ENCODE results near the gene CDCA3. TPM values are rescaled to one million over a fixed set of nuclear protein-coding genes. Genes with fewer than 3 reads are reported as not detected.

Gene CDCA3
- total RNA-seq, 4 donors from 2014 or later: 4.8 to 8.9 (median 5.9) TPM

DNA sequence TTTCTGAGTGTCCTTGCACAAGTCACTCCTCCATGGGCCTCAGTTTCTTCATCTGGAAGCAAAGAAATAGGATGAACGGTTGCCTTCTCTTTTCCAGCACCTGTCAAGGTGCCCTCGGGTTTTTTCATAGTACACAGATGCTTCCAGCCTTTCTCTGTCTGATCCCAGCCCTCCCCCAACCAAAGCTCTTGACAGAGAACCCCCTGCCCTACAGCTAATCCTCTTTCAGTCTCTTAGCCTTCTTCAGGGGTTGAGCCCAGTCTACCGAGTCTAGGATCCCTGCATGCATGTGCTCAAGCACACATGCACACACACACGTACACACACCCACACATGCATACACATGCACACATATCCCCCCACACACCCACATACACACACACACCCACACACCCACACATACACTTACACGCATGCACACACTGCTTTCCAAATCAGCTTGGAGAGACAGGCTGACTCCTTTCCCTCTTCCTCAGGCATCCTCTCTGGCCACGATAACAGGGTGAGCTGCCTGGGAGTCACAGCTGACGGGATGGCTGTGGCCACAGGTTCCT lies 4.7 kb downstream of the CDCA3 start:
- WGBS: 83% methylated on average over 7 of the region's 7 CpGs
- no peak for TF ChIP-seq EP300 (IDR thresholded peaks at IDR 0.05)
- TF ChIP-seq, protein P1, sequence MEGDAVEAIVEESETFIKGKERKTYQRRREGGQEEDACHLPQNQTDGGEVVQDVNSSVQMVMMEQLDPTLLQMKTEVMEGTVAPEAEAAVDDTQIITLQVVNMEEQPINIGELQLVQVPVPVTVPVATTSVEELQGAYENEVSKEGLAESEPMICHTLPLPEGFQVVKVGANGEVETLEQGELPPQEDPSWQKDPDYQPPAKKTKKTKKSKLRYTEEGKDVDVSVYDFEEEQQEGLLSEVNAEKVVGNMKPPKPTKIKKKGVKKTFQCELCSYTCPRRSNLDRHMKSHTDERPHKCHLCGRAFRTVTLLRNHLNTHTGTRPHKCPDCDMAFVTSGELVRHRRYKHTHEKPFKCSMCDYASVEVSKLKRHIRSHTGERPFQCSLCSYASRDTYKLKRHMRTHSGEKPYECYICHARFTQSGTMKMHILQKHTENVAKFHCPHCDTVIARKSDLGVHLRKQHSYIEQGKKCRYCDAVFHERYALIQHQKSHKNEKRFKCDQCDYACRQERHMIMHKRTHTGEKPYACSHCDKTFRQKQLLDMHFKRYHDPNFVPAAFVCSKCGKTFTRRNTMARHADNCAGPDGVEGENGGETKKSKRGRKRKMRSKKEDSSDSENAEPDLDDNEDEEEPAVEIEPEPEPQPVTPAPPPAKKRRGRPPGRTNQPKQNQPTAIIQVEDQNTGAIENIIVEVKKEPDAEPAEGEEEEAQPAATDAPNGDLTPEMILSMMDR (IDR thresholded peaks at IDR 0.05): no peak
- TF ChIP-seq POLR2AphosphoS5 (IDR thresholded peaks at IDR 0.05): no peak
- TF ChIP-seq POLR2A (IDR thresholded peaks at IDR 0.05): no peak

DNA sequence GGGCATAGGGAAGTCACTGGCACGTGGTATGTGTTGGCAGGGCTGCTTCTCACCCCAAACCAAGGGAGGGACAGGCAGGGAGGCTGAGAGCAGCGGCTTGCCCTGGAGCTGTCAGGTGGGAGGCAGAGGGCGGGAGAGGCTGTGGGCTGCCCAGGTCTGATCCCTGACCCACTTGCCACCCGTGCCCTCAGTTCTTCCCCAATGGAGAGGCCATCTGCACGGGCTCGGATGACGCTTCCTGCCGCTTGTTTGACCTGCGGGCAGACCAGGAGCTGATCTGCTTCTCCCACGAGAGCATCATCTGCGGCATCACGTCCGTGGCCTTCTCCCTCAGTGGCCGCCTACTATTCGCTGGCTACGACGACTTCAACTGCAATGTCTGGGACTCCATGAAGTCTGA lies 5.7 kb downstream of the CDCA3 start:
- H3K9me3 ChIP-seq: no peaks in the 10 kb centered on the region
- H3K27me3 ChIP-seq: no peaks in the 10 kb centered on the region
- no peak overlapping the region for H3K4me3 ChIP-seq
- no peak overlapping the region for H3K27ac ChIP-seq
- H3K4me1 ChIP-seq: peaks cover under 1% of the 10 kb centered on the region
- H3K36me3 ChIP-seq: peaks cover 48% of the 10 kb centered on the region
- no peak for DNase-seq (ENCODE audit: low spot score in 2 of 2)
- 91% methylated on average over 15 of the region's 17 CpGs for WGBS
- no peak for TF ChIP-seq EP300 (IDR thresholded peaks at IDR 0.05)

More for the DNA sequence above, 4.7 kb downstream of the CDCA3 start:
- H3K27ac ChIP-seq: no peak overlapping the region
- H3K27me3 ChIP-seq: no peaks in the 10 kb centered on the region
- no peak overlapping the region for H3K4me3 ChIP-seq
- H3K36me3 ChIP-seq: peaks cover 48% of the 10 kb centered on the region
- DNase-seq (ENCODE audit: low spot score in 2 of 2): no peak
- H3K9me3 ChIP-seq: no peaks in the 10 kb centered on the region
- peaks cover 7% of the 10 kb centered on the region for H3K4me1 ChIP-seq

DNA sequence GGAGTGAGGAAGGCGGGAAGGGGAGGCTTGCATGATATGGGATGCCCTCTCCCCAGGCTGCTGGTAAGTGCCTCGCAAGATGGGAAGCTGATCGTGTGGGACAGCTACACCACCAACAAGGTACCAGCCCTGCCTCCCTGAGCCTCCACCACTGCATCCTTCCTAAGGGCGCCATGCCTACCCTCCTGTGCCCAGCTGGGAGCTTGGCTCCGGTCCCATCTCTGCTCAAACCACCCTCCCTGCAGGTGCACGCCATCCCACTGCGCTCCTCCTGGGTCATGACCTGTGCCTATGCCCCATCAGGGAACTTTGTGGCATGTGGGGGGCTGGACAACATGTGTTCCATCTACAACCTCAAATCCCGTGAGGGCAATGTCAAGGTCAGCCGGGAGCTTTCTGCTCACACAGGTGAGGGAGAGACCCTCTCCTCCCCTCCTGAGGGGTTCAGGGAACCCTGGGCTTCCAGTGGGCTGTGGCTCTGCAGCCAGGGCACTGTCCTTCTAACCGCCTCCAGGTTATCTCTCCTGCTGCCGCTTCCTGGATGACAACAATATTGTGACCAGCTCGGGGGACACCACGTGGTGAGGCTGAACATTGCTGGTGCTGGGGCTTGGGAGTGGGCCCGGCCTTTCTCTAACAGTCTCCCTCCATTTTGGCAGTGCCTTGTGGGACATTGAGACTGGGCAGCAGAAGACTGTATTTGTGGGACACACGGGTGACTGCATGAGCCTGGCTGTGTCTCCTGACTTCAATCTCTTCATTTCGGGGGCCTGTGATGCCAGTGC lies 7.8 kb downstream of the CDCA3 start:
- 64% methylated on average over 15 of the region's 16 CpGs for WGBS
- H3K27me3 ChIP-seq: no peaks in the 10 kb centered on the region
- H3K4me1 ChIP-seq: no peaks in the 10 kb centered on the region
- H3K27ac ChIP-seq: no peak overlapping the region
- no peak overlapping the region for H3K4me3 ChIP-seq
- H3K36me3 ChIP-seq: peaks cover 62% of the 10 kb centered on the region
- DNase-seq (ENCODE audit: low spot score in 2 of 2): no peak
- H3K9me3 ChIP-seq: no peaks in the 10 kb centered on the region
- TF ChIP-seq EP300 (IDR thresholded peaks at IDR 0.05): no peak
- TF ChIP-seq, protein P1 (IDR thresholded peaks at IDR 0.05): no peak
- no peak for TF ChIP-seq POLR2A (IDR thresholded peaks at IDR 0.05)
- TF ChIP-seq POLR2AphosphoS5 (IDR thresholded peaks at IDR 0.05): no peak

DNA sequence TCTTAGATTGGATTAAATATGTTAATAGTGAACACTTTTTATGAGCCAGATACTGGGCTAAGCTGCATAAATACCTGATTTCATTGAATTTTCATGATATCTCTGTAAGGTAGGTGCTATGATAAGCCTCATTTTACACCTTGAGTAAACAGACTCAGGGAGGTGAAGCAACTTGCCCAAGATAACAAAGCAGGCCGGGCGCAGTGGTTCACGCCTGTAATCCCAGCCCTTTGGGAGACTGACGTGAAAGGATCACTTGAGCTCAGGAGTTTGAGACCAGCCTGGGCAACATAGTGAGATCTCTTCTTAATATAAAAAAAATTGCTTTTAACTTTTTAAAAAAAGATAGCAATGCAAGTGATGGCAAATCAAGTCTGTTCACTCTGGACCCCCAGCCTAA lies 9.0 kb downstream of the CDCA3 start:
- no peaks in the 10 kb centered on the region for H3K9me3 ChIP-seq
- WGBS: 95% methylated on average over 4 of the region's 4 CpGs
- TF ChIP-seq POLR2AphosphoS5 (IDR thresholded peaks at IDR 0.05): no peak
- TF ChIP-seq, protein P1 (IDR thresholded peaks at IDR 0.05): no peak
- TF ChIP-seq EP300 (IDR thresholded peaks at IDR 0.05): no peak
- TF ChIP-seq POLR2A (IDR thresholded peaks at IDR 0.05): no peak

DNA sequence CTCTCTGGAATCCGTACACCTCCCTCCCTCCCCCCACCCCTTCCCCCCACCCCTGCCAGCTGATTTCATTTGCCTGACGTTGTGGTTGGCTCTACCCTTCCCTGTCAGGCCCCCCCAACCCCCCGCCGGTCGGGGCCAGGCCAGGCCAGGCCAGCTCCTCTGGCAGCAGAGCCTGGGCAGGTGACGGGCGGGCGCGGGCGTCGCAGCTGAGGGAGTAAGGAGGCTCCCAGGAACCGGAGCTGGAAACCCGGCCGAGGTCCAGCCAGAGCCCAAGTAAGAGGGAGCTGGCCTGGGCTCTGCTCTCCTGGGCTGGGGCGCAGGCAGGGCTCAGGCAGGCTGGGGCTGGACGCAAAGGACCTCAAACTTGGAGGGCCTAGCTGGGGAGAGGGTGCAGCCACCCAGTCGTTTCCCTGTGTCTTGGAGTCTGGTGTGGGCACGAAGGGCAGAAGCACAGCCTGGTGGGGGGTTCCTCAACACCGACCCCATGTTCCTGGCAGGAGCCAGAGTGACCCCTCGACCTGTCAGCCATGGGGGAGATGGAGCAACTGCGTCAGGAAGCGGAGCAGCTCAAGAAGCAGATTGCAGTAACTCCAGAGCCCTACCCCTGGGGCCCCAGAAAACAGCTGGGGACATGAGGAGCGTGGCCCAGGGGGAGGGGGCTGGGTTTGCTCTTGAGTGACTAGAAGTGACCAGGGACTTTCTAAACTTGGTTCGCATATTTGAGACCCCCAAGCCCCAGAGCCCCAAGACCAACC lies 10.1 kb downstream of the CDCA3 start, which contains the start of gene GNB3:
Gene GNB3, plus strand, starts transcription at position 165 of the 755 bp plus-strand sequence. Its CDS starts 363 bp downstream, at position 528.
- Histone ChIP-seq H3K36me3 (peaks cover 53% of the 10 kb centered on the region), H3K4me1 (no peaks in the 10 kb centered on the region), H3K27me3 (no peaks in the 10 kb centered on the region), H3K9me3 (no peaks in the 10 kb centered on the region), H3K27ac (no peak within 1 kb of the TSS), H3K4me3 (no peak within 1 kb of the TSS)
- WGBS: 67% methylated on average over 14 of the region's 24 CpGs
- no peak for DNase-seq (ENCODE audit: low spot score in 2 of 2)
- TF ChIP-seq POLR2AphosphoS5 (IDR thresholded peaks at IDR 0.05) (no peak), EP300 (IDR thresholded peaks at IDR 0.05) (no peak), POLR2A (IDR thresholded peaks at IDR 0.05) (no peak)
- TF ChIP-seq, protein P1 (IDR thresholded peaks at IDR 0.05): no peak

More for the DNA sequence above, 9.0 kb downstream of the CDCA3 start:
- Histone ChIP-seq H3K36me3 (peaks cover 62% of the 10 kb centered on the region), H3K27ac (no peak overlapping the region), H3K4me1 (no peaks in the 10 kb centered on the region), H3K27me3 (no peaks in the 10 kb centered on the region), H3K4me3 (no peak overlapping the region)
- DNase-seq (ENCODE audit: low spot score in 2 of 2): no peak

Measured in suprapubic skin (tissue), 4 donors.